GM19238 (cell line): ENCODE data around the gene SOCS2.
A peak's percentile ranks its signal among the peaks of the same experiment; 100 is the strongest.

Source experiments
- DNase-seq: peaks from one replicate; pipeline ENCODE4 v3.0.0; 2011; ENCODE audit warnings: low spot score; ENCODE audit not compliant: insufficient read length

The SOCS2 gene

GRCh38 chr12:93567174-93567573 lies 5.3 kb upstream of the SOCS2 start:
- DNase-seq: no peak

- no peak for DNase-seq
These were observed 4.4 kb upstream of the SOCS2 start for GRCh38 chr12:93568091-93568490.

GRCh38 chr12:93569301-93569655 lies 3.2 kb upstream of the SOCS2 start:
- DNase-seq: no peak

GRCh38 chr12:93569656-93570551 lies 2.6 kb upstream of the SOCS2 start:
- peak; percentile 73 for DNase-seq

- peak; percentile 62 for DNase-seq
These were observed 1.7 kb upstream of the SOCS2 start for GRCh38 chr12:93570552-93571364.

- no peak for DNase-seq
These were observed 1.0 kb upstream of the SOCS2 start for GRCh38 chr12:93571365-93571924.

- no peak for DNase-seq
These were observed 457 bp downstream of the SOCS2 start for GRCh38 chr12:93572712-93573551.

GRCh38 chr12:93573552-93574223 lies 1.2 kb downstream of the SOCS2 start:
- no peak for DNase-seq

- DNase-seq: no peak
These were observed 4.7 kb downstream of the SOCS2 start for GRCh38 chr12:93577222-93577621.

- no peak for DNase-seq
These were observed 5.7 kb downstream of the SOCS2 start for GRCh38 chr12:93578221-93578620.

GRCh38 chr12:93580682-93581081 lies 8.2 kb downstream of the SOCS2 start:
- DNase-seq: no peak

GRCh38 chr12:93581370-93581769 lies 8.9 kb downstream of the SOCS2 start:
- no peak for DNase-seq

GRCh38 chr12:93582351-93582750 lies 9.9 kb downstream of the SOCS2 start:
- no peak for DNase-seq

GRCh38 chr12:93583627-93584392 lies 11.3 kb downstream of the SOCS2 start:
- DNase-seq: no peak

GRCh38 chr12:93585247-93585646 lies 12.8 kb downstream of the SOCS2 start:
- DNase-seq: no peak

GRCh38 chr12:93587611-93588010 lies 15.1 kb downstream of the SOCS2 start:
- no peak for DNase-seq

GRCh38 chr12:93589081-93589480 lies 16.6 kb downstream of the SOCS2 start:
- DNase-seq: no peak

GRCh38 chr12:93591137-93591868 lies 18.8 kb downstream of the SOCS2 start:
- DNase-seq: no peak
